GM13976 (cell line): Measurements from ENCODE around the gene NCOA7.
"Not testable (repeated sequence)": the region's sequence is repeated elsewhere in the genome, so short reads cannot be mapped to it uniquely, and the experiment has no call there.

Experiments used
- DNase-seq: peaks from one replicate; pipeline ENCODE4 v3.0.0; 2012; ENCODE audit warnings: low spot score
- CTCF ChIP-seq: IDR thresholded peaks from 2 replicates; pipeline ENCODE4 v1.5.1; 2012; ENCODE audit warnings: borderline replicate concordance, mild to moderate bottlenecking; ENCODE audit not compliant: insufficient read depth; ENCODE audit errors: extremely low read depth, missing control alignments, control extremely low read depth
- in situ Hi-C: fragments of 300-500 bp; cut with MboI; formaldehyde crosslinking; loops from one replicate; pipeline ENCODE4 v1.12.0; 2022; ENCODE audit warnings: low sequenced_read_pairs, mixed read lengths, inconsistent platforms; ENCODE audit not compliant: unreplicated experiment

The NCOA7 gene

GRCh38 chr6:125926711-125927110 lies 136.0 kb downstream of the NCOA7 start:
- in situ Hi-C loops = no loop called here
- no peak for DNase-seq
- no peak for TF ChIP-seq CTCF

- in situ Hi-C loops = no loop called here
- TF ChIP-seq CTCF = no peak
- no peak for DNase-seq
Measured at GRCh38 chr6:125927761-125928160, 137.0 kb downstream of the NCOA7 start.

- TF ChIP-seq CTCF = no peak
- no peak for DNase-seq
- in situ Hi-C loops = no loop called here
Measured at GRCh38 chr6:125930765-125931418, 140.1 kb downstream of the NCOA7 start.

- peak; percentile 33 for DNase-seq
- in situ Hi-C loops = no loop called here
- no peak for TF ChIP-seq CTCF
Measured at GRCh38 chr6:125931733-125932450, 141.1 kb downstream of the NCOA7 start.

- DNase-seq = no peak
- in situ Hi-C loops = no loop called here
- TF ChIP-seq CTCF = no peak
Measured at GRCh38 chr6:125932451-125932795, 141.7 kb downstream of the NCOA7 start.

- in situ Hi-C loops, DNase-seq: not testable (repeated sequence)
Measured at GRCh38 chr6:125935520-125935919, 144.8 kb downstream of the NCOA7 start.

- TF ChIP-seq CTCF = no peak
- in situ Hi-C loops = no loop called here
- DNase-seq = no peak
Measured at GRCh38 chr6:125939026-125939425, 148.3 kb downstream of the NCOA7 start.
